Activated naive CD4-positive, alpha-beta T cell treated with Interleukin-2 at 50 U/mL for 16 hours (primary cell): ENCODE results near the gene HNRNPF.
"Not testable (repeated sequence)": the region's sequence is repeated elsewhere in the genome, so short reads cannot be mapped to it uniquely, and the experiment has no call there.

Experiments
- DNase-seq: peaks from one replicate; pipeline ENCODE4 v3.0.0-alpha.2; 2020

The HNRNPF gene

DNA sequence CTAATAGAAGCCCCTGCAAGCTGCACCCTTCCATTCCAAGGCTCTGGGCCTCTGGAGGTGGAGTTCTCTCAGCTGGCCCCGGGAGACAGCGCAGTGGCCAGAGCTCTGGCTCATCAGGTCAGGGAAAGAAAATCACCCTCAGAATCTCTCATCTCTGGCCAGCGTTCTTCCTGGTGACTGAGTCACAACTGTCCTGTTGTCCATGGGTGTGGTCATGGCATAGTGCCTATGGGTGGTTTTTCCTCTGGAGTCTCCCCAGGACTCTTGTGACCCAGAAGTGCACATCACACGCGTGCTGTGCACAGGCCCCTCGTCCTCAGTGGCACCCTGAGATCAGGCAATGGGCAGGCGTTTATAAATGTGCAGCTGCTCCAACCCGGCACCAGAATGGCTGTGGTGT is 64.9 kb downstream of the HNRNPF start:
- DNase-seq, result no peak

DNA sequence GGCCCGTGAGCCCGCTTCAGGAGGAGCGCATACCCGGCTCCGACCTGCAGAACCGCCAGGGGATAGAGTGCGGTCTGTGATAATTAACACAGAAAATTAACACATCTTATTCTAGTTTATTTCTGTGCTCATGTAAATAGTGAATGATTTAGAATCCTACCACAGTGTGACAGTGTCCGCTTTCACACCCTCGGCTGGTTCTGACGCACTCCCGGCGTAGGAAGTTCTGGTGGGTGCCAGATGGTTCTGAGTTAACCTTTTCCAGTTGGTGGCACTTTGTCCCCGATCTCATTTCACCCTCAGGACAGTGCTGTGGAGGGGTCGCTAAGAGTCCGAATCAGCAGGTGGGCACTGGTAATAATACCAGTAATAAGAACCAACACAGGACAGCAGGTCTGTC is 65.9 kb downstream of the HNRNPF start:
- no peak for DNase-seq

GRCh38 chr10:43342279-43343125 is 66.5 kb downstream of the HNRNPF start:
- DNase-seq, result no peak

DNA sequence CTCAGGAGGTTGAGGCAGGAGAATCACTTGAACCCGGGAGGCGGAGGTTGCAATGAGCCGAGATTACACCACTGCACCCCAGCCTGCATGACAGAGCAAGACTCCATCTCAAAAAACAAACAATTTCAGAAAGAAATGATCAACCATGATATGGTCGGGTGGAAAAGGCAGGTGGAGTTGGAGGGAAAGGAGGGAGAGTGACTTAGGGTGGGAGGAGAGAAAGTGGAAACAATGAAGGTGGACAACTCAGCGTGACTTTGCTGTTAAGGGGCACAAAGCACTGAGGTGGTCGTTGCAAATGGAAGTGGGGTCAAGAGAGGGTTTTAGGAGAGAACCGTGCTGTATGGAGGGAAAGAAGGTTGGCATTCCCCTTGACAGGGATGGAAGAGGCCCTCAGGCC is 67.5 kb downstream of the HNRNPF start:
- no peak for DNase-seq

DNA sequence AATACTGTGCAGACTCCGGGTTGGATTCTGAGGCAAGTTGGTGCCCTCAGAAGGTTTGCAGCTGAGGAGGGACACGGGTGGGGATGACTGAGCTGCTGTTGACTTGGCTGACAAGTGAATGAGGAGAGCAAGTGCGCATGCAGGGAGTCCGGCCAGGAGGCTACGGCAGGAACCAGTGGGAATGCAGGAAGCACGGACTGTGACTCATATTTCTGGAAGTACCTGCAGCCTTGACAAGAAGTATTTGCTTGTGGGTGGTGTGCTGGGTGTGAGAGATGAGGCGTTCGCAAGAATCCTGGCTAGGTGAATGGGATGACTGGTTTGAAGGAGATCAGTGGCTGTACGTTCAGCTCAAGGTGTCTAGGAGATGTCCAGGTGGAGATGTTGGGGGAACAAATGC is 68.4 kb downstream of the HNRNPF start:
- no peak for DNase-seq

DNA sequence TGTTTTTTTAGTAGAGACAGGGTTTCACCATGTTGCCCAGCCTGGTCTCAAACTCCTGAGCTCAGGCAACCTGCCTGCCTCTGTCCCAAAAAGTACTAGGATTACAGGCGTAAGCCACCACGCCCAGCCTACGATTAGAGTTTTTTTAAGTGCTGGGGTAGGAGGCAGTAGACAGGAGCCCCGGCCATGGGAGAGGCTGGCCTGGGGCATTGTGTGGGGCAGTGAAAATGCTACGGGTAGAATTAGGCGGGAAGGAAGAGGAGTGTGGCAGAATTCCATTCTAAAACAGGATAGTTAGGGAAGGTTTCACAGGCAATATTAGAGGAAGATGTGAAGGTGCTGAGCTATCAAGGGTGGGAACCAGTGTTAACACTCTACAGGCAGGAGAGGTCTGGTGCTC is 68.9 kb downstream of the HNRNPF start:
- no peak for DNase-seq

GRCh38 chr10:43339136-43339535 is 69.8 kb downstream of the HNRNPF start:
- no peak for DNase-seq

DNA sequence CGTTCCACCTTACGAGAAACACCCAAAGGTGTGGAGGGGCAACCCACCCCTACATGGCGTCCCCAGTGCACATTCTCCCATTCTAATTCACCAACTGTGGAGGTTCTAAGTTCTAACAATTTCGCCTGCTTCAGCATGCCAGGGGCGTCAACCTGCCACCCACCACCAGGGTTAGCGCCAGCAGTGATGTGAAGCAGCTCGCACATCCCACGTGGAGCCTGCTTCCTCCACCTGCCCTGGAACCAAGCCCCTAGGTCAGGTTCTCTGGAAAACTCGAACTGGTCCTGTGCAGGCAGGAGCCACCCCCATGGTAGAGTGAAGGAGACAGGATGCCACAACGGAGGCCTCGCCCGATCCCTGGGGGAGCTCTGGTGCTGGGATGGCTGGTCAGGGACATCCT is 70.9 kb downstream of the HNRNPF start:
- no peak for DNase-seq

- not testable (repeated sequence) for DNase-seq
These were observed 71.5 kb downstream of the HNRNPF start for GRCh38 chr10:43337536-43337935.

DNA sequence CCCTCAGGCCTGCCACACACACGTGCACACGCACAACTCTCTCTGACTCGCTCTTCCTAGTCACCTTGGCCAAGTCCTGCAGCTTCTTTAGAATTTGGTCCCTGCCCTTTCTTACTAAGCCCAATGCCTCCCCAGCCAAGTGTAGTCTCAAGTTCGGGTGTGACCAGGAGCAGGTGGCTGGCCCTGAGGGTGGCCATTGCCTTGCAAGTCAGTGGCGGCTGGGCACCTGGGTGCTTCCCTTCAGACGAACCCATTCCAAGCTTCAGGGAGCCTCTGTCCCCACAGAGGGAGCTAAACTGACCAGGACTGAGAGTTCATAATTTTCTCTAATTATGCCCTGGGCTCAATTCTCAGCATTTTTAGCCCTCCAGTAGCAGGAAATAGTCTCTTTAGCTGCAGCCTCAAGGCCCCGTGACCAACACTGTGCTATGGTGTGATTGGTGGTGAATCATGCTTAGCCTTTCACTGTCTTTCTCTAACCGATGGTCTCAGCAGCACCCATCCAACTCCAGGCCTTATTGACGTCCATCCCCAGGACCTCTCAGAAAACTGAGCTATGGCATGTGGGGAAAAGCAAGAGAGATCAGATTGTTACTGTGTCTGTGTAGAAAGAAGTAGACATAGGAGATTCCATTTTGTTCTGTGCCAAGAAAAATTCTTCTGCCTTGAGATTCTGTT is 72.2 kb downstream of the HNRNPF start:
- no peak for DNase-seq

DNA sequence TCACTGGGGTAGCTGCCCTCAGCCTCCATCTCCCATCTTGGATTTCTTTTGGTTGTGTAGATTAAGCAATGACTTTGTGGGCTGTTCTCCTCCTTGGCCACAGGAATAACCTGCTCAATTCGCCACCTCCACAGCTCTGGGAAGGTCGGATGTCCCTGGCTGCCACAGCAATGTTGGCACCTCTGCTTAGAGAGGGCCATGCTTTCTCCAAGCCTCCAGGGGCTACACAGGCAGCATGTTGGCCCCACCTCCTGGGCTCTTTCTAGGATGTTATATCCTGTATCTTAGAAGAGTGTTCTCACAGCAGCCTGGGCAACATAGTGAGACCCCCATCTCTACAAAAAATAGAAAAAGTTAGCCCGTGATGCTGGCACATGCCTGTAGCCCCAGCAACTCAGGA is 72.9 kb downstream of the HNRNPF start:
- DNase-seq, result no peak
